Loucy (cell line): ENCODE measurements around the gene PKP4.

Experiments used
- H2AFZ ChIP-seq: fragments of 200-600 bp; sonication (generic); 2 replicates; pipeline ENCODE4 v1.6.0; 2016; ENCODE audit warnings: antibody characterized with exemption, mild to moderate bottlenecking, low read length, moderate library complexity
- H3F3A ChIP-seq: fragments of 200-600 bp; 2 replicates; pipeline ENCODE4 v1.6.0; 2016; ENCODE audit warnings: antibody characterized with exemption, low read depth, mild to moderate bottlenecking
- H3K27me3 ChIP-seq: fragments of 200-600 bp; sonication (generic); 2 replicates; pipeline ENCODE4 v1.6.1; 2014; ENCODE audit warnings: low read length, mild to moderate bottlenecking; ENCODE audit not compliant: insufficient read depth, poor library complexity, severe bottlenecking
- H3K36me3 ChIP-seq: fragments of 200-600 bp; sonication (generic); 2 replicates; pipeline ENCODE4 v1.6.1; 2016; ENCODE audit warnings: low read length; ENCODE audit not compliant: insufficient read depth
- H3K4me1 ChIP-seq: fragments of 200-600 bp; sonication (generic); 2 replicates; pipeline ENCODE4 v1.5.1; 2014; ENCODE audit warnings: low read length, mild to moderate bottlenecking; ENCODE audit not compliant: insufficient read depth, poor library complexity, severe bottlenecking
- H3K4me2 ChIP-seq: fragments of 200-600 bp; sonication (generic); 2 replicates; pipeline ENCODE4 v1.6.0; 2014; ENCODE audit warnings: antibody characterized with exemption, low read length, low read depth, mild to moderate bottlenecking; ENCODE audit not compliant: poor library complexity, severe bottlenecking
- H3K4me3 ChIP-seq: fragments of 200-600 bp; sonication (generic); 2 replicates; pipeline ENCODE4 v1.5.1; 2014; ENCODE audit warnings: low read length, mild to moderate bottlenecking, mixed read lengths; ENCODE audit not compliant: poor library complexity, severe bottlenecking
- H3K79me2 ChIP-seq: fragments of 200-600 bp; sonication (generic); 2 replicates; pipeline ENCODE4 v1.6.1; 2014; ENCODE audit warnings: low read length; ENCODE audit not compliant: insufficient read depth
- H3K9ac ChIP-seq: fragments of 200-600 bp; sonication (generic); 2 replicates; pipeline ENCODE4 v1.6.0; 2014; ENCODE audit warnings: mild to moderate bottlenecking, low read depth, low read length, moderate library complexity; ENCODE audit not compliant: poor library complexity, severe bottlenecking
- H3K9me2 ChIP-seq: fragments of 200-600 bp; sonication (generic); replicated peaks from 2 replicates; pipeline ENCODE4 v1.6.1; 2016; ENCODE audit warnings: low read depth, low read length, mixed read lengths
- H3K9me3 ChIP-seq: fragments of 200-600 bp; sonication (generic); 2 replicates; pipeline ENCODE4 v1.6.1; 2014; ENCODE audit warnings: mild to moderate bottlenecking, antibody characterized with exemption, low read length, low read depth; ENCODE audit not compliant: insufficient read depth
- H4K20me1 ChIP-seq: fragments of 200-600 bp; sonication (generic); 2 replicates; pipeline ENCODE4 v1.6.0; 2014; ENCODE audit warnings: antibody characterized with exemption, low read length, mild to moderate bottlenecking; ENCODE audit not compliant: insufficient read depth, poor library complexity, severe bottlenecking
- CTCF ChIP-seq: fragments of 200-600 bp; sonication (generic); conservative IDR thresholded peaks from 2 replicates; pipeline ENCODE4 v1.5.1; 2014; ENCODE audit warnings: mild to moderate bottlenecking, antibody characterized with exemption, low read length
- EZH2phosphoT487 ChIP-seq: fragments of 200-600 bp; IDR thresholded peaks from 2 replicates; pipeline ENCODE4 v1.6.1; 2018; ENCODE audit warnings: antibody characterized with exemption, mild to moderate bottlenecking, moderate library complexity, borderline replicate concordance

The PKP4 gene

GRCh38 chr2:158651358-158652057 lies 194.8 kb downstream of the PKP4 start:
- no peaks in the 10 kb centered on the region for H3K9me3 ChIP-seq
- H3K4me2 ChIP-seq: no peak overlapping the region
- peaks cover 21% of the 10 kb centered on the region for H3K4me1 ChIP-seq
- H3K27me3 ChIP-seq: no peaks in the 10 kb centered on the region
- no peaks in the 10 kb centered on the region for H4K20me1 ChIP-seq
- no peak overlapping the region for H3K4me3 ChIP-seq
- no peak overlapping the region for H3K9ac ChIP-seq
- H3K9me2 ChIP-seq: no peaks in the 10 kb centered on the region
- H3K36me3 ChIP-seq: no peaks in the 10 kb centered on the region
- no peaks in the 10 kb centered on the region for H3K79me2 ChIP-seq
- H2AFZ ChIP-seq: no peak overlapping the region
- no peaks in the 10 kb centered on the region for H3F3A ChIP-seq
- TF ChIP-seq CTCF: no peak
- TF ChIP-seq EZH2phosphoT487: no peak

- Histone ChIP-seq H3K4me2 (no peak overlapping the region), H3K9me2 (no peaks in the 10 kb centered on the region)
Measured at GRCh38 chr2:158655628-158656027, 198.9 kb downstream of the PKP4 start.

GRCh38 chr2:158656492-158657229 lies 199.9 kb downstream of the PKP4 start:
- Histone ChIP-seq H3K9ac (no peak overlapping the region), H3K9me3 (no peaks in the 10 kb centered on the region), H3K4me1 (peaks cover 2% of the 10 kb centered on the region), H3K4me3 (no peak overlapping the region), H3K27me3 (no peaks in the 10 kb centered on the region), H3K4me2 (no peak overlapping the region), H3K79me2 (no peaks in the 10 kb centered on the region), H3K36me3 (no peaks in the 10 kb centered on the region), H3K9me2 (no peaks in the 10 kb centered on the region), H4K20me1 (no peaks in the 10 kb centered on the region), H3F3A (no peaks in the 10 kb centered on the region), H2AFZ (no peak overlapping the region)
- TF ChIP-seq EZH2phosphoT487 (no peak), CTCF (no peak)

More at GRCh38 chr2:158655628-158656027, 198.9 kb downstream of the PKP4 start:
- Histone ChIP-seq H3K79me2 (no peaks in the 10 kb centered on the region), H2AFZ (no peak overlapping the region), H3K4me3 (no peak overlapping the region), H3K9me3 (no peaks in the 10 kb centered on the region), H3K9ac (no peak overlapping the region), H3K27me3 (no peaks in the 10 kb centered on the region), H4K20me1 (no peaks in the 10 kb centered on the region), H3F3A (no peaks in the 10 kb centered on the region), H3K36me3 (no peaks in the 10 kb centered on the region), H3K4me1 (peaks cover 12% of the 10 kb centered on the region)
- no peak for TF ChIP-seq CTCF
- TF ChIP-seq EZH2phosphoT487: no peak
